ENCODE results near the gene DCDC2B.

Gene DCDC2B

DNA sequence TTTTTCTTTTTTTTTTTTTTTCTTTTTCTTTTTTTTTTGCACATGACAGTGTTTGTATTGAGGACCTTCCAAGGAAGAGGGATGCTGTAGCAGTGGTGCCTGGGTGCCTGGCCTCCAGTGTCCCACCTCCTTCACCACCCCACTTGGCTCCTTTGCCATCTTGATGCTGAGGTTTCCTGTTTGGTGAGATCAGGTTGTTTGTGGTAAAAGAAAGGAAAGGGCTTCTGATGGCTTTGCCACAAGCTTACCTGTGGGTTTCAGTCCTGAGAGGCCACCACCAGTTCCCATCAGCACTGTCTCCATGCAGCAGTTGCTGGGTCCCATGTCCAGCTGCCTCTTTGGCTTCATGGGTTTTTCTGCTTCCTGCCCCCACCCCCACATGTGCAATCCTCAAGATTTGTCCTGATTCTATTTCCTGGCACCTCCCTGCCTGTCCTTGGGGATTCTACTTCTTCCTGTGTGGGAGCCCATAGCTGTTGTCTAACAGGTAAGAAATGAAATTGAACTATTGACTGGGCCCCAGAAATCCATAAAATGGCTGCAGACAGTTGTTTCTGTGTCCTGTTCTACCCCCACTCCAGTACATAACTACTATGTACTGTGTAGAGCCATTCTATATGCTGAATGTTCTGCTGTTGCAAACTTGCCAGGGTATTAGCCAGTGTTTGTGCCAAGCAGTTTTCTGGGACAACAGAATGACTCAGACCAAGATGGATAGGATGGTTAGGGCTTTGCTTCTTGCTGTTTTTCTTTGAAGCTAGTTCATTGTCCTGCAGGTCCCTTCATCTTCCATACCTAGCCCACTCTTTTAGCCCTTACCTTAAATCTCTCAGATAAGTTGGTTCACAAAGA lies 12.7 kb upstream of the DCDC2B start:
- no peak overlapping the region for H3K4me3 ChIP-seq (ENCODE audit: low read depth in 1 of 2, low read length in 2 of 2)
- peaks cover 53% of the 10 kb centered on the region for H4K20me1 ChIP-seq (ENCODE audit: insufficient read depth, low read length)
- H3K9ac ChIP-seq (ENCODE audit: low read depth, low read length): no peak overlapping the region
- no peak overlapping the region for H3K27ac ChIP-seq (ENCODE audit: low read length)
- peaks cover 53% of the 10 kb centered on the region for H3K4me1 ChIP-seq (ENCODE audit: insufficient read depth, low read length)
- ATAC-seq (ENCODE audit: insufficient read depth, low read depth): peak; percentile 38
- DNase-seq: peak; percentile 52
- no peak overlapping the region for H2AFZ ChIP-seq (ENCODE audit: low read depth, low read length)
- no peaks in the 10 kb centered on the region for H3K9me3 ChIP-seq (ENCODE audit: insufficient read depth, low read length, severe bottlenecking)
- H3K27me3 ChIP-seq (ENCODE audit: insufficient read depth, low read length, poor library complexity): no peaks in the 10 kb centered on the region
- no peak overlapping the region for H3K4me2 ChIP-seq (ENCODE audit: insufficient read depth, low read length)
- no peaks in the 10 kb centered on the region; the same call in 1 of the 2 replicates for H3K79me2 ChIP-seq (ENCODE audit: insufficient read depth, low read length)
- peaks cover 73% of the 10 kb centered on the region for H3K36me3 ChIP-seq (ENCODE audit: insufficient read depth, low read length)
- TF ChIP-seq EZH2 (IDR thresholded peaks at IDR 0.05; ENCODE audit: borderline replicate concordance, low read depth, low read length, severe bottlenecking): no peak

DNA sequence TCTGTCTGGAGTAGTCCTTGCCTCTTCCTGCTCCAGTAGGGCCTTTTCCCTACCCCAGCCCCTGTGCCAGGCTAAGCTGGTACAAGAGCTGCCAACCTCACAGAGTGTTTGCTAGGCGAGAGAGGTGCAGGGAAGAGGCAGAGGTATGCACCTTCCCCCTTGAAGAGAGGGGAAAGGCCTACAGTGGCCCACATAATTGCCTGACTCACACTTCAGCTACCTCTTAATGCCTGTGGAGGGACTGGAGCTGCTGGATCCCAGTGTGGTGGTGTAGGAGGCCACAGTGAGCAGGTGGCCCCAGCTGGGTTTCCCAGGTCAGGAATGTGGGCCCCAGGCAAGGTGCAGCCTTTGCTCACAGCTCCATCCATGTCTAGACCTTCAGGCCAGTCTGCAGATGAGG lies 11.8 kb upstream of the DCDC2B start:
- no peak overlapping the region for H3K4me3 ChIP-seq (ENCODE audit: low read depth in 1 of 2, low read length in 2 of 2)
- ATAC-seq (ENCODE audit: insufficient read depth, low read depth): no peak
- H2AFZ ChIP-seq (ENCODE audit: low read depth, low read length): no peak overlapping the region
- H3K9ac ChIP-seq (ENCODE audit: low read depth, low read length): no peak overlapping the region
- no peak overlapping the region for H3K4me2 ChIP-seq (ENCODE audit: insufficient read depth, low read length)
- peaks cover 46% of the 10 kb centered on the region; the same call in 1 of the 2 replicates for H4K20me1 ChIP-seq (ENCODE audit: insufficient read depth, low read length)
- no peak for DNase-seq
- peaks cover 5% of the 10 kb centered on the region for H3K79me2 ChIP-seq (ENCODE audit: insufficient read depth, low read length)
- peaks cover 62% of the 10 kb centered on the region for H3K4me1 ChIP-seq (ENCODE audit: insufficient read depth, low read length)
- no peaks in the 10 kb centered on the region for H3K9me3 ChIP-seq (ENCODE audit: insufficient read depth, low read length, severe bottlenecking)
- peaks cover 64% of the 10 kb centered on the region for H3K36me3 ChIP-seq (ENCODE audit: insufficient read depth, low read length)
- no peak overlapping the region for H3K27ac ChIP-seq (ENCODE audit: low read length)
- TF ChIP-seq EZH2 (IDR thresholded peaks at IDR 0.05; ENCODE audit: borderline replicate concordance, low read depth, low read length, severe bottlenecking): no peak
- TF ChIP-seq, protein P1, sequence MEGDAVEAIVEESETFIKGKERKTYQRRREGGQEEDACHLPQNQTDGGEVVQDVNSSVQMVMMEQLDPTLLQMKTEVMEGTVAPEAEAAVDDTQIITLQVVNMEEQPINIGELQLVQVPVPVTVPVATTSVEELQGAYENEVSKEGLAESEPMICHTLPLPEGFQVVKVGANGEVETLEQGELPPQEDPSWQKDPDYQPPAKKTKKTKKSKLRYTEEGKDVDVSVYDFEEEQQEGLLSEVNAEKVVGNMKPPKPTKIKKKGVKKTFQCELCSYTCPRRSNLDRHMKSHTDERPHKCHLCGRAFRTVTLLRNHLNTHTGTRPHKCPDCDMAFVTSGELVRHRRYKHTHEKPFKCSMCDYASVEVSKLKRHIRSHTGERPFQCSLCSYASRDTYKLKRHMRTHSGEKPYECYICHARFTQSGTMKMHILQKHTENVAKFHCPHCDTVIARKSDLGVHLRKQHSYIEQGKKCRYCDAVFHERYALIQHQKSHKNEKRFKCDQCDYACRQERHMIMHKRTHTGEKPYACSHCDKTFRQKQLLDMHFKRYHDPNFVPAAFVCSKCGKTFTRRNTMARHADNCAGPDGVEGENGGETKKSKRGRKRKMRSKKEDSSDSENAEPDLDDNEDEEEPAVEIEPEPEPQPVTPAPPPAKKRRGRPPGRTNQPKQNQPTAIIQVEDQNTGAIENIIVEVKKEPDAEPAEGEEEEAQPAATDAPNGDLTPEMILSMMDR (IDR thresholded peaks at IDR 0.05; ENCODE audit: borderline replicate concordance, extremely low read depth, low read length, poor library complexity, severe bottlenecking): no peak
- no peaks in the 10 kb centered on the region for H3K27me3 ChIP-seq (ENCODE audit: insufficient read depth, low read length, poor library complexity)

DNA sequence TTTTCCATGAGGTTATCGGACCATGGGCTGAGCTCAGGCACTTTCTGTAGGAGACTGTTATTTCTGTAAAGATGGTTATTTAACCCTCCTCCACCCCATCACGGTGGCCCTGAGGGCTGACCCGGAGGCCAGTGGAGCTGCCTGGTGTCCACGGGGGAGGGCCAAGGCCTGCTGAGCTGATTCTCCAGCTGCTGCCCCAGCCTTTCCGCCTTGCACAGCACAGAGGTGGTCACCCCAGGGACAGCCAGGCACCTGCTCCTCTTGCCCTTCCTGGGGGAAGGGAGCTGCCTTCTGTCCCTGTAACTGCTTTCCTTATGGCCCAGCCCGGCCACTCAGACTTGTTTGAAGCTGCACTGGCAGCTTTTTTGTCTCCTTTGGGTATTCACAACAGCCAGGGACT lies 11.1 kb upstream of the DCDC2B start:
- peaks cover 65% of the 10 kb centered on the region for H3K4me1 ChIP-seq (ENCODE audit: insufficient read depth, low read length)
- no peaks in the 10 kb centered on the region for H3K27me3 ChIP-seq (ENCODE audit: insufficient read depth, low read length, poor library complexity)
- H4K20me1 ChIP-seq (ENCODE audit: insufficient read depth, low read length): peaks cover 39% of the 10 kb centered on the region; the same call in 1 of the 2 replicates
- H3K27ac ChIP-seq (ENCODE audit: low read length): no peak overlapping the region
- no peak for ATAC-seq (ENCODE audit: insufficient read depth, low read depth)
- H2AFZ ChIP-seq (ENCODE audit: low read depth, low read length): no peak overlapping the region
- TF ChIP-seq EZH2 (IDR thresholded peaks at IDR 0.05; ENCODE audit: borderline replicate concordance, low read depth, low read length, severe bottlenecking): no peak
- TF ChIP-seq, protein P1 (IDR thresholded peaks at IDR 0.05; ENCODE audit: borderline replicate concordance, extremely low read depth, low read length, poor library complexity, severe bottlenecking): no peak
- H3K9me3 ChIP-seq (ENCODE audit: insufficient read depth, low read length, severe bottlenecking): no peaks in the 10 kb centered on the region
- peaks cover 57% of the 10 kb centered on the region for H3K36me3 ChIP-seq (ENCODE audit: insufficient read depth, low read length)
- no peak for DNase-seq
- H3K4me3 ChIP-seq (ENCODE audit: low read depth in 1 of 2, low read length in 2 of 2): no peak overlapping the region
- H3K79me2 ChIP-seq (ENCODE audit: insufficient read depth, low read length): peaks cover 12% of the 10 kb centered on the region
- no peak overlapping the region for H3K4me2 ChIP-seq (ENCODE audit: insufficient read depth, low read length)
- no peak overlapping the region for H3K9ac ChIP-seq (ENCODE audit: low read depth, low read length)

Data from DND-41 (cell line).